HG02840 (cell line): ENCODE measurements around the gene MBTPS1.
A peak's percentile ranks its signal among the peaks of the same experiment; 100 is the strongest.
"Not testable (repeated sequence)": the region's sequence is repeated elsewhere in the genome, so short reads cannot be mapped to it uniquely, and the experiment has no call there.

Source experiments
- ATAC-seq: cut with Tn5 transposase; IDR thresholded peaks from one replicate; pipeline ENCODE4 v1.9.1; 2021; ENCODE audit warnings: mild to moderate bottlenecking, moderate library complexity, moderate number of reproducible peaks; ENCODE audit not compliant: unreplicated experiment, low FRiP score

Gene MBTPS1

DNA sequence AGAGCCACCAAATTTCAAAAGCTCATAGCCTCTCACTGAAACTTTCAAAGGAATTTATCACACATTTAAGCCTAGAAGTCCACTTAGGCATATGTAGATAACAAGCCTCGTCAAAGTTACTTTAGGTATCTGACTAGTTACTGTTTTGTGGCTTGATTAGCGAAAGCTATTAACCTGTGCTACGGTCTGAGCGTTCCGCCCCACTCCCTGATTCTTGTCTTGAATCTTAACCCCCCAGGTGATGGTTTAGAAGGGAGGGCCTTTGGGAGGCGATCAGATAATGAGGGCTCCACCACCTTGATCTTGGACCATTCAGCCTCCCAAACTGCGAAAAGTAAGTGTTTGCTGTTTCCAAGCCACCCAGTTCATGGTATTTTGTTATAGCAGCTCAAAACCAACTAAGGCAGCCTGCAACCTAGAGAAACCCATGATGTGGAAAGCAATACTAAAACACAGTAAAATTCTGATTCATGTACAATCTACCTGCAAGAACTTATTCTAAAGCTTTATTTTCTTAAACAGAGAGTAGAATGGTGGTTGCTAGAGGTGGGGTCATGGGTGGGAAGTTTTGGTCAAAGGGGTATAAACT, 21.1 kb upstream of the MBTPS1 start:
- ATAC-seq = no peak

DNA sequence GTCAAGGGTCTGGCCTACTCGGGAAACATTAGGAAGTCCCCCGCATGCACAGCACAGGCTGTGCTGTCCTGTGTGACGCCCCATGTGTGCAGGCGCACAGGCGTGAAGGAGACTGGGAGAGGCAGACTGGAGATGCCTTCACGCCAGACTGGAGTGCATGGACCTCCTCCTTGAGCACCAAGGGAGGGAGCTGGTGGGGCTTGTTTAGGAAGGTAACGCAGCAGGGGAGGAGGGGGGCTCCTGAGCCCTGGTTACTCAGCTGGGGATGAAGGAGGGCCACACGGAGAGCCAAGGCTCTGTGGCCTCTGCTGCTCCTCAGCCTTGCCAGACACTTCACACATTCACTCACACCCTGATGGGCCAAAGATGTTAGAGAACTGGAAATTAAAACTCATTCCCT, 20.5 kb upstream of the MBTPS1 start:
- no peak for ATAC-seq

DNA sequence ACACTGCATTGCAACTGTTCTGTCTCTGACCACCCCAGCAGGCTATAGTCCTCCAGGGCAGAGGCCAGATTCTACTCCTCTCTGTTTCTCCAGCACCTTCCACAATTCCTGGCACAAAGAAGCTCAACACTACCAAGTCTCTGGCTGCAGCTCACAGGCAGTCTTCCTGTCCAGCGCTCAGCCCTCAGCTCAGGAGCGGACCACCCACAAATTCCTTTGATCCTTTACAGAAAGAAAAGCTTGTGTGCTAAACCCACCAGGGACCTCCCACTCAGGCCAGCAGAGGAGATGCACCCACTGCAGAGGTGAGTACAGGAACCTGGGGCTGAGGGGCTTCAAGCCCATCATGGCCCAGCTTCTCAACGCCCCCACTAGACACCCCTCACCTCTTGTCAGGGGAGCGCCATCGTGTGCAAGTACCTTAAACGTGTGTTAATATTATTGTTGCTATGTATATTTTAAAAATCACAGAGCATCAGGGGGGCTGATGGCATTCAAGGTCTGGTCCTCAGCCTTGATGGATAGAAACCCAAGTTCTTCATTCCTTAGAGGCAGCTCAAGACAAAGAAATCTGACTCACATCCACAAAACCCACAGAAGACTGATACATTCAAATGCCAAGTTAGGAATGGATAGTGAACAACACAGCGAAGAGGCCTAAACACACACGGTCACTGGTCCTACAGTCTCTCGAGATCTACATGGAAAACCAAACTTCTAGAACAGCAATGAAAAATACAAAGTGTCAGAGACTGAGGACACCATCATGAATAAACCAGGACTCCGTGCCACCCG, 19.8 kb upstream of the MBTPS1 start:
- no peak for ATAC-seq

DNA sequence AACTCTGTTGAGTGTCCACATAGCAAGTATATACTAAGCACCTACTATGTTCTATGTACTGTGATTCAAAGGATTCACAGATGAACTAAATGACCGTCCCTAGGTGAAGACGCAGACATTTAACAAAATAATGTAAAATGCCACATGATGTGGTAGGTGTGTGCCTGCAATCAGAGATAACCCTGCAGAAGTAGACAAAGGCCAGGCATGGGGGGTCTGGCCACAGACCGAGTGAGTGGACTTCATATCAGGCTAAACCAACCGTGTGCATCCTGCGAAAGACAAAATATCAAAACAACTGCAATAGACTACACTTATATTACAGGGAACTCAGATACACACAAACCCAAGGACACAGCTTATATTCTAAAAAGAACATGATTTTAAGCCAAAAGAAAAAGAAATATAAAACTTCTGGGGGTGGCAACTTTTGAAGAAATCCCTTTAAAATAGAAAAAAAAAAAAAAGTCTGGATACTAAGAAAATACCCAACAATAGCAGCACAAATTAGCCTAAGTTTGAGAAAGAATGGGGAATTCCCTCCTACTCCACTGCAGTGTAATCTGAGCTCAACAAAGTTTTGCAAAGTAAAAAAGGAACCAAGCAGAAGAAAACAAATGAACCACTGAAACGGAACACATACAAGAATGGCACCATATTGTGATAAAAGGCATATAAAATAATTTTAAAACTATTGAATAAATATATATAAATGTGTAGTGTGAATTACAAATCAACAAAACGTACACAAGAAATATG, 16.0 kb upstream of the MBTPS1 start:
- ATAC-seq = no peak

DNA sequence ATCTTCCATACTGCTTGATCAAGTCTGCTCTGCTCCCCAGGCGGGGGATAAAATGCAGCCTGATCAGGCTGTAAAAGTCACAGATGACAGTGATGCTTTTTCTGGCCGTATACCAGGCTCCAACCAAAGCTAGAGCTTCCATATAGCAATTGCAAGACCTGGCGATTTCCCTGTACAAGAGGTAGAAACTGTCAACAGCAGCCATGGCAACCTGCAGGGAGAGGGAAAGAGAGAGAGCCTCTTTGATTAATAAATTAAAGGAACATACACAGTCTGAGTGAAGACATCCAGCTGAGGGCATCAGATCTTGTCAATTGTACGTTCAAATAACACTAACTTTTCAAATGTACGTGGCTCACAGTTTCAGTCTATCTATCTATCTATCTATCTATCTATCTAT, 14.4 kb upstream of the MBTPS1 start:
- no peak for ATAC-seq

DNA sequence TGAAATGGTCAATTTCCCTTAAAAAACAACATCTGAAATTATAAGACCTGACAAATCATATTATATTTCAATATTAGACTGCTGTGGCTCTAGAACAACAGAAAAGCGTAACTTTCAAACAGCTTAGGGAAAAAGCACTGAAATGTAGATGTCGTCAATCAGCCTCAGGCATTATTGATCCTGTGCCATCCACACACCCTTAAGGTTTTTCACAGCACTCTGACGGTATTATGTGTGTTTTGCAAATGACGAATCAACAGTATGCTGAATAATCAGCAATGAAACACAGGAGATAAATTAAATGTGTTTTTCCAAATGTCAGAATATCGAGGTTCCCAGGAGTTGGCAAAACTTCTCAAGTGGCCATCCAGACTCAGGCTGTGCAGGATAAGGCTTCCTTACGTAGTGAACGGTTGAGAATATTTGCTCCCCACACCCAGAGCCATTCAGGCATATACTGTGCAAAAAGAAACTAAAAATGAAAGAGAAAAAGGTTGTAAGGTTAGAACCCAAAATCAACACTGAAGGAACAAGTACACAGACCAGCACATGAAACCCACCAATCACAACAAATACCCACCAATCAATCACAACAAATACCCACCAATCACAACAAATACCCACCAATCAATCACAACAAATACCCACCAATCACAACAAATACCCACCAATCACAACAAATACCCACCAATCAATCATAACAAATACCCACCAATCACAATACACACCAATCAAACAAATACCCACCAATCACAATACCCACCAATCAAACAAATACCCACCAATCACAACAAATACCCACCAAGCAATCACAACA, 7.7 kb upstream of the MBTPS1 start:
- no peak for ATAC-seq

DNA sequence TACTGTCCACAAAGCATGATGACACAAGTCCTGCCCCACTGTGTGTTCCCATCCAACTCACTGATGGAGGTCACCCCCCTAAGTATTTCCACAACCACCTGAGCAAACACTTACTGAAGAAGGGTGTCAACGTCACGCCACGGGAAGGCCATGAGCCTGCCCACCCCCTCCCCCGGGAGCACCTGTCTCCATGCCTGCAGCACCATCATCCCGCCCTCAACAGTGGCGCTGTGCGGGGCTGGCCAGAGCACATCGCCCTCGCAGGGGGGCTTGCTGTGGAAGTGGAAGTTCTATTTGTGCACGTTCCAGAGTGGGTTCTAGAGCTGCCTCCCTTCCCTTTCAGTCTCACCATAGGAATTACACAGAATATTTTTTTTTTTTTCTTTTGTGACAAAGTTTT, 4.3 kb upstream of the MBTPS1 start:
- no peak for ATAC-seq

DNA sequence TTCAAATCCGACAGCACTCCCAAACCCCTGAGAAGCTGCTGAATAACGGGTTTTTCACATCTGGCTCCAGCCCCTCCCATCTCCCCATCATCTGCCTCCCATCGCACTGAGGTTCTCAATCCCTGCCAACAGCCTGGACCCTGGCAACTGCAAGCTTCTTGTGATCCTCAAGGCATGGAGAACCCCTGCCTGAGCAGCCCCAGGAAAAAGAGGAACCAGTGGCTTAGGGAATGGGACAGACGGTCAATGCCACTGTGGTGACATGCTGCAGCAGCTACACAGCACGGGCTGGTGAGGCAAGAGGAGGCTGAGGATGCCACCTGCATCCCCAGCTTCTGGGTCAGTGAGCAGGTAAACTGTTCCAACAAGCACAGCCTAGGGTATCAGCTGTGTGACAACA, 3.3 kb upstream of the MBTPS1 start:
- no peak for ATAC-seq

DNA sequence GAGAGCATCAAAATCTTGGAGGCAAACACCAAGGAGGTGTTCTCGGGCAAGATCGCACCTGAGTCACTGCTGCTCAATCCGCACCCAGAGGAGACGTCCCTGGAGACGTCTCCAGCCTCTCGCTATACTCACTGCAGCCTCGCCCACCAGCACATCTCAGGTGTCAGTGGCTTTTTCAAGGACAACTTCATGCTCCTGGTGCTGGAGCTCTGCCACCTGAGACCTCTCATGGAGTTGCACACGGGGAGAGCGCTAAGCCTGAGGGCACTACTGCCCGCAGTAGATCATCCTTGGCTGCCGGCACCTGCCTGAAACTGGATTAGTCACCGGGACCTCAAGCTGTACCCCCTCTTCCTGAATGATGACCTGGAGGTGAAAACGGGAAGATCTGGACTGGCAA, 2.6 kb upstream of the MBTPS1 start:
- ATAC-seq = no peak

DNA sequence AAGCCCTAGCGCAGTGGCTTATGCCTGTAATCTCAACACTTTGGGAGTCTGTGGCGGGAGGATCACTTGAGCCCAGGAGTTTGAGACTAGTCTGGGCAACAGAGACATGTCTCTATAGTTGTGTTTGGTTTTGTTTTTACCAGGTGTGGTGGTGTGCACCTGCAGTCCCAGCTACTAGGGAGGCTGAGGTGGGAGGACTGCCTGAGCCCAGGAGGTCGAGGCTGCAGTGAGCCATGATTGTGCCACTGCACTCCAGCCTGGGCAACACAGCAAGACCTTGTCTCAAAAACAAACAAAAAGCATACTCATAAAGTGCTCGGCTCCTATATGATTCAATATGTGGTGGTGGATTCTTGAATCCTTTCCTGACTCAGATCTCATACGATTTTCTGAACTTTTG, 1.6 kb upstream of the MBTPS1 start:
- ATAC-seq = not testable (repeated sequence)

DNA sequence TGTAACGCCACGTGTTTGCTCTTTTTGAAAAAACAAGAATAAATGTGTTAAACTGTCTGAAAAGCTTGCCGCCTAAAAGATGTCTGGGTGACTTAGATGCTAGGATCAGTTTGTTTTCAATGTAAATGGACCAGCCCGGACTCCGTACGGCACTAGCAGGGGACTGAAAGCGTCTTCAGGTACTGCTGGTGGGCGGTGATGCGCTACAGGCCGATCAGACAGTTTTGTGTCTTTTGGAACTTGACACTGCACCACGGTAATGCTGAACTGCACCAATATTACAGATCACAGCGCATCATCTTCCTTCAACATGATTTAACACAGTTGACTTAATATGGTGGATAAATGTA, 727 bp upstream of the MBTPS1 start:
- ATAC-seq = no peak

DNA sequence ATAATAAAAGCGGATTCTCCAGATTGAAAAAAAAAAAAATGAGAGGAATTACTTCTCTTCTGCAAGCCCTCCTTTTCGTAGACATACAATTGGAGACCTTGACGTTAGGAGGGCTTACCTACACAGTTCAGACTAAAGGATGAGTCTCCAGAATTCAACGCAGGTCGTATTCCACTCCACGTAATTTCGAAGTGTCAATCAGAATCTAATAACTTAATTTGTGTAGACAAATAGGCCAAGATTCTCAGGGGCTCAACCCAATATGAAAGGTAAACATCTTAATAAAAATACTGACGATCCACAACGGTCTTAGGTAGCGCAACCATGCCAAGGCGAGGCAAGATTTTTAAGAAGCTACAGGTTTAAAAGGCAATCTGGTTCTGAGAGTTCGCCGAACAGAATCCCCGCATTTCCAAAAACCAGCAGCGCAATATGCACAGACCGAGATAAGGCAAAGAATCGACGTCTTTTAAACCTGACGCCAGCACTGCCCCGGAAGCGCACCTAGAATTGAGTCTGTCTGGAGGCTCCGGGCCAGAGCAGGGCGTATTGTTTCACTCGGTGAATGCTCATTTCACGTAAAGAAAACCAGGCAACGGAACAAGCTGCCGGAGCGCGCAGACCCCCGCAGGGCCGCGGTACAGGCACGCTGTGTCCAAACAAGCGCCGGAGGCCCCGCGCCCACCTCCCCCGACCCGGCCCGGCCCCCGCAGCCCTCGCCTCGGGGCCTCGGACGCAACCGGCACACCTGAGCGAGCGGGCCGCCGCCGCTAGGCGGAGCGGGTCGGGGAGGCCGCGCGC, 623 bp downstream of the MBTPS1 start:
- peak; percentile 30 for ATAC-seq

DNA sequence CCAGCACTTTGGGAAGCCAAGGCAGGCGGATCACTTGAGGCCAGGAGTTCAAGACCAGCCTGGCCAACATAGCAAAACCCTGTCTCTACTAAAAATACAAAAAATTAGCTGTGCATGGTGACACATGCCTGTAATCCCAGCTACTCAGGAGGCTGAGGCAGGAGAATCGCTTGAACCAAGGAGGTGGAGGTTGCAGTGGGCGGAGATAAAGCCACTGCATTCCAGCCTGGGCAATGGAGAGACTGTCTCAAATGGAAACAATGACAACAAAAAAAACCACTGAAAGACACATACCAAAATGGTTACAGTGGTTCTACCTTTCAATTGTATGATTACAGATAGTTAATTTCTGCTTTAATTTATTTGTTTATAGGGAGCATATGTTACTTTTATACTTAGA, 4.8 kb downstream of the MBTPS1 start:
- not testable (repeated sequence) for ATAC-seq

DNA sequence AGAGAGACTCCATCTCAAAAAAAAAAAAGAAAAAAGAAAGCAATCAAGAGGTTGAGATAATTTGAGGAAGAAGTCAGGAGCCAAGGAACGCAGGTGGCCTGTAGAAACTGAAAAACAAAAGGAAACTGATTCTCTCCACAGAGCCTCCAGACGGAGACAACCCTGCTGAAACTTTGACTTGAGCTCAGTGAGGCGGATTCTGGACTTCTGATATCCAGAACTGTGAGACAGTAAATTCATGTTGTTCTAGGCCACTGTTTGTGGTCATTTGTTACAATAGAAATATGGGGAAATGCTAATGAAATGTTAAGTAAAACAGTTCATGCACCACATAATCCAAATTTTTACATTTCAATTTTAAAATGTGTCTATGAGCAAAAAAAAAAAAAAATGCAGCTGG, 5.2 kb downstream of the MBTPS1 start:
- no peak for ATAC-seq

DNA sequence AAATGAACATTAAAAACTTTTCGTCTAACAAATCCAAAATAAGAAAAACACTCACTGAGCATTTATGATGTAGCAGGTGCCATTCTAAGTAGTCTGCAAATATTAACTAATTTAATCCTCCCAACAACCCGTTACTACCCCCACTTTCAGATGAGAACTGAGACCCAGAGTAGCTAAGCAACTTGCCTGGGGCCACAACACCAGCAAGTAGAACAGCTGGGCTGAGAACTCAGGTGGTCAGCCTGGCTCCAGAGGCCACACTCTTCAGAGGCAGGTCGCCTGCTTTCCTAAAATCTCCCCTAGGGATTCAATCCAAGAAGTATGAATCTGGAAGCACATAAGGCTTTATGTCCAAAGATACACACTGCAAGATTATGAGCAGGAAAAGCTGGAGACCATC, 6.2 kb downstream of the MBTPS1 start:
- no peak for ATAC-seq

DNA sequence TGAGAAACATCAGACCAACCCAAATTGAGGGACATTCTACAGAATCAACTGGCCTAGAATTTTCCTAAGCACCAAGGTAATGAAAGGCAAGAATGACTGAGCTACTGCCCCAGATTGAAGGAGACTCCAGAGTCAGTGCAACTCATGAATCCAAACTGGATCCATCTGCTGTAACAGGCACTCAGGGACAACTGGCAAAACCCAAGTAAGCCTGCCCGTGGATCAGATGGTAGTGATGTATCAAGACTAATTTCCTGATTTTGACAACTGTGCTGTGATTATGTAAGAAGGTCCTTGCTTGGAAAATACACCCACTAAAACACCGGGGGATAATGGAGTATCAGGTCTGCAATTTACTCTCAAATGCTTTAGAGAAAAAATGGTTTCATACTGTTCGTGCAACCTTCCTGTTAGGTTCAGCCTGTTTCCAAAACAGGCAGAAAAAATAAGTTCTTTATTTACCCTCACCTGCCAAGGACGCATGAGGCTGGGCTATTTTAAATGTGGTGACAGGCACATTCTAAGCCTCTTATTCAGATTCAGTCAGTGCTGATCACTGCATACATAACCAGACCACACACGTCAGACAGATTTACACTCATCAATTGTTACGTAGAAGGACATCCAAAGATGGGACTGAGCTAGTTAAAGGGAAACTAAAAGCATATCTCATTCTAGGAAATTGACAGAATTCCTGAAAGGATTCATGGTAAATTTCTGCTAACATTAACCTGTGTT, 7.0 kb downstream of the MBTPS1 start:
- ATAC-seq = no peak

DNA sequence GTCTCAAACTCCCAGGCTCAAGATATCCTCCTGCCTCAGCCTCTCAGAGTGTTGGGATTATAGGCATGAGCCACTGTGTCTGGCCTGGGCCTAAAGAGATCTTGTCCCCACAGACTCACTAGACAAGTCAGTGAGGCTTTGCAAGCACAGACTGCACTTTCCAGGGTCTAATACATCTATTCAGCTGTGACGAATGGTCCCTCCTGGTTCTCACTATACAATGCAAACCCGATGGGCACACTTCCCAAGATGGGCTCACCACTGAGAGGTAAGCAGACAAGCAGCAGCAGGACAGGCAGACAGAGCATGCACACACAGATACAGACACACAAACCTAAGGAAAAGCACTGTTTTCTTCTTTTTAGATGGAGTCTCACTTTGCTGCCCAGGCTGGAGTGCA, 8.8 kb downstream of the MBTPS1 start:
- no peak for ATAC-seq

DNA sequence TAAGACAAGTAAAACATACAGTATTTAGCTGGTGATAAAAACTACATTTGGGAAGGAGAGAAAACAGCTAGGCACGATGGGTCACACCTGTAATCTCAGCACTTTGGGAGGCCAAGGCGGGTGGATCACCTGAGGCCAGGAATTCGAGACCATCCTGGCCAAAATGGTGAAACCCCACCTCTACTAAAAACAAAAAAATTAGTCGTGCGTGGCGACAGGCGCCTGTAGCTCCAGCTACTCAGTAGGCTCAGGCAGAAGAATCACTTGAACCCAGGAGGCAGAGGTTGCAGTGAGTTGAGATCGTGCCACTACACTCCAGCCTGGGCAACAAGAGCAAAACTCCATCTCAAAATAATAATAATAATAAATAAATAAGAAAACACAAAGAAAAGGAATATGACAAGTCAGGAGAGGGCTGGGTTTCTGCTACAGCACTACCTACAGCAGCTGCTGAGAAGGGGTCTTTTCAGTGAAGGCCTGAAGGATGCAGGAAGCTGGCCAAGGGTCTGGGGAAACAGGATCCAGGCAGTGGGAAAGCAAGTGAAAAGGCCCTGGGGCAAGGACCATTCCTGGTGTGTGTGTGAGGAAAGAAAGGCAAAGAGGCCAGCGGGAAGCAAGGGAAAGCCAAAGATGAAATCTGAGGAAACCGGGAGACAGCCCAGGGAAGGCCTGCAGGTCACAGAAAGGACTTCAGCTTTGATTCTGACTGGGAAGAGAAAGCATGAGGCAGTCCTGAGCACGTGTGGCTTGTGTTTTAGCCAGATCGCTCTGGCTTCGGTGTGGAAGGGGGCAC, 10.6 kb downstream of the MBTPS1 start:
- no peak for ATAC-seq
